GM18505 (cell line): Measurements from ENCODE around the gene PPP1R1C.
"Not testable (repeated sequence)": the region's sequence is repeated elsewhere in the genome, so short reads cannot be mapped to it uniquely, and the experiment has no call there.

Experiments used
- ATAC-seq: cut with Tn5 transposase; IDR thresholded peaks from one replicate; pipeline ENCODE4 v1.9.1; 2021; ENCODE audit not compliant: unreplicated experiment
- POLR2A ChIP-seq: IDR thresholded peaks from 4 replicates; pipeline ENCODE4 v1.6.1; 2011; ENCODE audit warnings: borderline replicate concordance; ENCODE audit not compliant: insufficient read depth, insufficient read length; ENCODE audit errors: extremely low read depth

The PPP1R1C gene

DNA sequence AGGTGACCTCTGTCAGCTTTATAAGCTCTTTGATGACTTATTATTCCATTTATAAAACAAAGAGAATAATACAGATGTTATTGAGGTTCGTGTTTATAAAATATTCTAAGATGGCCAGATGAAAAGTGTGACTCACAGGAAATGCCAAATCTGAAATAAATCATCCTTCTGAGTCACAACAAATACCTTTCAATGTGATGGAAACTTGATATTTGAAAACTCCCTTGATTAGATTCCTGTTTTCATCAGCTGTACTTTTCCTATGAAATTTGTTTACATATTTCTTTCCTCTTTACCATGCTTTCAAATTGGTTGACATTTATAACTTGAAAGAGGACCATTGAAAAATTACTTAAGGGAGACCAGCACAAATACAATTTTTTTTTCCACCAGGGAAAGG lies 30.6 kb upstream of the PPP1R1C start:
- TF ChIP-seq POLR2A, result no peak

DNA sequence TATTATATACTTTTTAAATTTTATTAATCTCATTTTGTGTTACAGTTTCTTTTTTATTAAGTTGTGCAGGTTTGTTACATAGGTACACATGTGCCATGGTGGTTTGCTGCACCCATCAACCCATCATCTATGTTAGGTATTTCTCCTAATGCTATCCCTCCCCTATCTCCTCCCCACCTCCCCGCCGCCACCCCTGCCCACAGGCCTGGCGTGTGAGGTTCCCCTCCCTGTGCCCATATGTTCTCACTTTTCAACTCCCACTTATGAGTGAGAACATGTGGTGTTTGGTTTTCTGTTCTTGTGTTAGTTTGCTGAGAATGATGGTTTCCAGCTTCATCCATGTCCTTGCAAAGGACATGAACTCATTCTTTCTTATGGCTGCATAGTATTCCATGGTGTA lies 29.8 kb upstream of the PPP1R1C start:
- not testable (repeated sequence) for ATAC-seq

More for the DNA sequence above, 30.6 kb upstream of the PPP1R1C start:
- no peak for ATAC-seq

DNA sequence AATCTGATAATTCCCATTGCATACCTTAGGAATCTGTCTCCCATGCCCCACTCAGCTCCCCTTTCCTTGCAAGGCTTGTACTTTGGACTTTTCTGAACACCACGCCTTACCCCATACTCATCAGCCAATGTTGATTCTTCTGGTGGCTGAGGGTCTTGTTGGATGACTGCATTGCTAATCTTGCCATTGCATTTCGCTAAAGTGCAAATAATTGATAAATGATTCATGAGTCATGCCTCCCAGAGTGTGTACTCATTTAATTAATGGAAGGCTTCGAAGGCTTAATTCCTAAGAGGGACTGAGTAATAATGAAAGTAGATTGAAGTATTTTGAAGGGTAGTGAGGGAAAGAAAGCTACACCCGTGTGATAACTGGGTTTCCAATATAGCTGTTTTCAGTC lies 28.0 kb upstream of the PPP1R1C start:
- ATAC-seq, result no peak
- no peak for TF ChIP-seq POLR2A

DNA sequence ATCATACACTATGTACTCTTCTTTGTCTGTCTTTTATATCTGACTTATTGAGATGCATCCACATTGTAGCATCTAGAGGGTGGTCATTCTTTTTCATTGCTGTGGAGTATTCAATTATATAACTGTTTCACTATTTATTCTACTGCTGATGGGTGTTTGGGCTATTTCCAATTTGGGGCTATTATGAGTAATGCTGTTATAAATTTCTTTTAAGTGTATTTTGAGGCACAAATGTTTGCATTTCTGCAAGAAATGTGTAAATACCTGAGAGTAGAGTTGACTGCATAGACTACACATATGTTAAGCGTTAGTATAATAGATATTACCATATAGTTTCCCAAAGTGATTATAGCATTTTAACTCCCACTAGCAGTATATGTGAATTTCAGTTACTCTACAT lies 26.9 kb upstream of the PPP1R1C start:
- no peak for TF ChIP-seq POLR2A

DNA sequence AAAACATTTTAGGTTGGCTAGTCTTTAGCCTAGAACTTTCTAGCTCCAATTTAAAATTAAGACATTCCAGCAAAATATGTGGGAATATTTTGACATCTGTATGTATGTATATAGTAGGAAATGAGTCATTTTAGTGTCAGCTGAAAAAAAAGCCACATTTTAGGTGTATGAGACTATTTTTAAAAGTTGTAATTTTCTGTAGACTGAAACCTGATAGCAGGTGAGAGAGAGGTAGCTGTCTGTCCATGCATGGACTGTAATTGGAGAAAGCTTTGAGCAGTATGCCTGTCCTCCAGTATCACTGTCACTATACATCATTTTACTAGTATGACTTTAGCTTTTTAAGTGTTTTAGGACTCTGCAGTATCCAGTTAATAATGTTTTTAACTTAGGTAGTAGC lies 26.1 kb upstream of the PPP1R1C start:
- no peak for ATAC-seq
- no peak for TF ChIP-seq POLR2A

More for the DNA sequence above, 26.9 kb upstream of the PPP1R1C start:
- no peak for ATAC-seq

DNA sequence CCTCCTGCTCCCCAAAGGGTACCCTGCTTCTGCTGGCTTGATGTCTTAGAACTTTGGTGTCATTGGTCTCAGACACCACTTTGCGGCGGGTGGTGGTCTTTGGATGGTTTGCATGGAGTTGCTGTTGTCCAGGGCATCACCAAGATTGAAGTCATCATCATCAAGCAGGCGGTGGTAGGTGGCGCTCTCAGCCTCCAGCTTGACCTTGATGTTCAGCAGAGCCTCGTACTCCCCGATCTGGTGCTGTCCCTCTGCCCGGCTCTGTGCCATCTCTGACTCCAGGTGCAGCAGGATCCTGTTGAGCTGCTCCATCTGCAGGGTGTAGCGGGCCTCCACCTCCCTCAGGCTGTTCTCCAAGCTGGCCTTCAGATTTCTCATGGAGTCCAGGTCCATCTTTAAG lies 24.5 kb upstream of the PPP1R1C start:
- ATAC-seq, result not testable (repeated sequence)

DNA sequence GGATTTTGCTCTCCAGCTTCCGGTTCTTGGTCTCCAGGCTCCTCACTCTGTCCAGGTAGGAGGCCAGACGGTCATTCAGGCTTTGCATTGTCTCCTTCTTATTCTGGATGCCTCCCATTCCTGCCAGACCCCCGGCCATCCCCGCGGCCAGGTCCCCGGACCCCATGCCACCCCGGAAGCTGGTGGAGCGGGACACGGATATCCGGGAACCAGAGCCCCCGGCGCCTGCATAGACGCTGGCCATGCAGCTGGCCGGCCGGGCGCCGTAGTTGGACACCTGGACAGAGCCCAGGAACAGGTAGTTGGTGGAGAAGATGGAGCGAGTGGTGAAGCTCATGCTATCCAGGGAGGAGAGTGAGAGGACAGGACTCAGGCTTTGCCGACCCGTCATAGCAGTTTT lies 23.5 kb upstream of the PPP1R1C start:
- TF ChIP-seq POLR2A, result no peak
- ATAC-seq, result no peak

DNA sequence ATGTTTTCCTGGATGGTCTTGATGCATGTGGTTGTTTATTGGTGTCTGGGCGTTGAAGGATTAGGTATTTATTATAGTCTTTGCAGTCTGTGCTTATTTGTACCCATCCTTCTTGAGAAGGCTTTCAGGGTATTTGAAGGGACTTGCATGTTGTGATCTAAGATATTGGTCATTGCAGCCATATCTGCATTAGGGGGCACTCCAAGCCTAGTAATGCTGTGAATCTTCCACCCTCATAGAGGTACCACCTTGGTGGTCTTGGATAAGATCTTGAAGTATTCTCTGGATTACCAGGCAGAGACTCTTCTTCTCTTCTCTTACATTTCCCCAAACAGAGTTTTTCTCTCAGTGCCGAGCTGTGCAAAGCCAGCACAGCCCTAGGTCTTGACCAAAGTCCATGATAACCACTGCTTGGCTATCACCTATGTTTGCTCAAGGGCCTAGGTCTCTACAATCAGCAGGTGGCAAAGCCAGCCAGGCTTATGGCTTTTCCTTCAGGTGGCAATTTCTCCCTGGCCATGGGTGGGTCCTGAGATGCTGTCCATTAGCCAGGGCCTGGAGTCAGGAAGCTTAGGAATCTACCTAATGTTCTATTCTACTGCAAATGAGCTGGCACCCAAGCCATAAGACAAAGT lies 15.4 kb upstream of the PPP1R1C start:
- no peak for ATAC-seq
- no peak for TF ChIP-seq POLR2A

DNA sequence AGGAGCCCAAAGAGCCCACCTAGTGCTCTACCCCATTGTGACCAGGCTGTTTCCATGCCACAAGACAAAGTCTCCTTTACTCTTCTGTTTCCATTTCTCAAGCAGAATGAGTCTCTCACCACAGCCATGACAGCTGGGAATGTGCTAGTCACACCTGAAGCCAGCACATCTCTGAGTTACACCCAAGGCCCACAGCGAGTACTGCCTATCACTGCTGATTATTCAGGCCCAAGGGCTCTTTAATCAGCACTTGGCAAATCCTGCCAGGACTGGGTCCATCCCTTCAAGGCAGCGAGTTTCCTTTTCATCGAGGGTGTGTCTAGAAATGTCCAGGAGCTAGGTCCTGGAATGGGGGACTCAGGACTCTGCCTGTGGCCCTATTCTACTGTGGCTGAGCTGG lies 14.6 kb upstream of the PPP1R1C start:
- no peak for TF ChIP-seq POLR2A
- no peak for ATAC-seq

DNA sequence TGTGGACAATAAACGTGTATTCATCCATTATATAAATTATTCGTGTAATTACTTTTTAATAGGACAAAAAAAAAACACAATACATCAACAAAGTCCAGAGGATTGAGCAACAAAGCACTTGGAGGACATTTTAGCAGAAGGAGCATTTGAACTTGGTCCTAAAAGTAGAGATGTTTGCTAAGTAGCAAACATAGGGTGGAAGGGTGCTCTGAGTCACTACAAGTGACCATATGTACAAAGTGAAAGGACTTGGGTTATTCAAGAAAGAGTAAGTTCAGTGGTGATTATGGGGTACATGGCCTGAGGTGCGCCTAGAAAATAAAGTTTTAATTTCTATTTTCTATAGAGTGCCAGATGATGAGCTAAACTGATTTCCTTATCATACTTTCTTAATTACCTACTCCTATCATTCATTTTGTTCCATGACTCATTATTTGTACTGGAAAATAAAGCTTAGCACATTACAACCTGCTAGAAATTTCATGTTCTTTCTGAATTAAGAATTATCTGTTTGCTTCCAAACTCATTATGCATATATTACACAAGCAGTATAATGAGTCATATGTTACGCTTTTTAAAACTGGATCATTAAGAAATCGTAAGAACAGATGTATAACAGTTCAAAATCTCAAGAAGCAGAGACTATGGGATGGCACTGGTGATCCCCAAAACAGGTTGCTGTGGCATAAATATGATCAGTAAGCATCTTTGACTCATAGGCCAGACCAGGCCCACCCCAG lies 13.1 kb upstream of the PPP1R1C start:
- no peak for TF ChIP-seq POLR2A
- ATAC-seq, result no peak

DNA sequence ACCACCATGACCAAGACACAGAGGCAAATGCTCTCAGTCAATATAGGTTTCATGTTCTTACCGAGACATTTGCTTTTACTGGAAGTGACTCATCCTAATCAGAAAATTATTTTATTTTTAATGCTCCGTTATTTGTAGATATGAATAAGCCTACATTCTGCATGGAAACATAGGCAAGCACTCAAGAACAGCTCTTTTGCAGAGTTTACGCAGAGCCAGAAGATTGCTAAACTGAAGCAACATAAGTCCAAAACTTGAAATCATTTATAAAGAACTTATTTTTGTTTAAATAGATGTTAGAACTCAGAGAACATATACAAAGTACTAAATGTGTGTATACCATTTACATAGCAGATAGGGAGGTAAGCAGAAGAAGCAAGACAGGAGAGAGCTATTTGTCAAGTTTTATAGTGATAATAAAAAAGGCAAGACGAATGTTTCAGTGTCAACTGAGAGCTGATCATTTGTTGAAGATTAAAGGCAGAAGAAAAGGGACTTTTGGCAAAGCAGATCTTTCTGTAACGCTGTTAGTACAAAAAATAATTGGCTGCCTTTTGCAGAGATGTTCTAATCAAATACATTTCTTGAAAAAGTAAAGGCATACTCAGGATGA lies 12.4 kb upstream of the PPP1R1C start:
- no peak for ATAC-seq
- TF ChIP-seq POLR2A, result no peak

DNA sequence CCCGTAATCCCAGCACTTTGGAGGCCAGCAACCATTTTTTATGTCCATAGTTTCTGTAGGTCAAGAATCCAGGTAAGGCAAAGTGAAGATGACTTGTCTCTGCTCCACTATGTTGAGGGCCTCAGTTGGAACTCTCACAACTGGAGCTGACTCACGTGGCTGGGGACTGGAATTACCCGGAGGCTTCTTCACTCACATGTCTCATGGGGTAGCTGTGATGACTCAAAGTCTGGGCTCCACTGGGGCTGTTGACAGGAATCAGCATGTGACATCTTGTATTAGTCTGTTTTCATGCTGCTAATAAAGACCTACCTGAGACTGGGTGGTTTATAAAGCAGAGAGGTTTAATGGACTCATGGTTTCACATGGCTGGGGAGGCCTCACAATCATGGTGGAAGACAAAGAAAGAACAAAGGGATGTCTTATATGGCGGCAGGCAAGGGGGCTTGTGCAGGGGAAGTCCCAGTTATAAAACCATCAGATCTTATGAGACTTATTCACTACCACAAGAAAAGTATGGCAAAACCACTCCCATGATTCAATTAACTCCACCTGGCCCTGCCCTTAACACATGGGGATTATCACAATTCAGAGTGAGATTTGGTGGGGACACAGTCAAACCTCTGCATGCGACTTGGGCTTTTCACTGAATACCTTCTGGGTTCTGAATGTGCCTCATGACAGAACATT lies 7.8 kb upstream of the PPP1R1C start:
- ATAC-seq, result peak; percentile 67
- no peak for TF ChIP-seq POLR2A

DNA sequence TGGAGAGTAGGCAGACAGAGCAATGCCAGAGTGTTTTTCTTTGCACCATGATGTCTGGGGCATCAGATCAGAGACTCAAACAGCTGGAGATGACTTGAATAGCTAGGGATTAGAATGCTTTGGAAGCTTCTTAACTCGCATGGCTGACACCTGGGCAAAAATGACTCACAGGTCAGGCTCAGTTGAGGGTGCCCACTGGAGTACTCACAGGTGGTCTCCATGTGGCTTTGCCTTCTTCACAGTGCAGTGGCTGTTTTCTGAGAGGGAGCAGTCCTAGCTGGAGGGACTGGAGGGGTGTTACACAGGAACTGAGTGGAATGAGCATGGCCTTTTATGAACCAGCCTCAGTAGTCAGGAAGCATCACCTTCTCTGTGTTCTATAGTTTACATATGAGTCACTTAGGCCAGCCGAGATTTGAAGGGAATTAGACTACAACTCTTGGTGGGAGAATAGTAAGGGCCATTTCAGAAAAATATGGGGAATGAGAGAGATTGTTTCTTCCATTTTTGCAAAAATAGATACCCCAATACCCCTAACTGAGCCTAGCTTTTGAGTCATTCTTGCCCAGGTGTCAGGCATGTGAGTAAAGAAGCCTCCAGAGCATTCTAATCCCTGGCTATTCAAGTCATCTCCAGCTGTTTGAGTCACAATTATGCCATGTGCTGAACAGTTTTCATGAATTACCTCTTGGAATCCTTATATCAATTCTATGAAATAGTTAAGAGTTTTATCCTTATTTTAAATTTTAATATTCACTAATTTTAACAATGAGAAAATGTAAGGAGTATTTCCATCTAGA lies 7.1 kb upstream of the PPP1R1C start:
- ATAC-seq, result peak; percentile 26
- TF ChIP-seq POLR2A, result no peak

DNA sequence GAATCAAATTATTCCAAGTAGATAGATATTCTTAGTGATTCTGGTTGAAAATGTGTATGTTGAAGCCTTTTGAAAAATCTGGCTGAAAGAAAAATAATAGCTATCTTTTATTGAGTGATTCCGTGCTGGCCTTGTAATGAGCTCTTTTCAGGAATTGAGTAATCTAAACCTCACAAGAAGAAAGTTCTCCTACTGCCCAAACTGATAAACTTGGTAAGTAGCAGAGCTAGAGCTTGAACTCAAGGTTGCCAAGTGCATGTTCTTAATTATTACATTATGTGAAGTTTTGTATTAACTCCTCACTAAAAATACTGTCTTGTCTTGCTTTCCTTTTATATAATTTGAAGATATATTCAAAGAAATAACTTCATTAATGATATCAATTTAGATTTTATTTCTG lies 1.6 kb upstream of the PPP1R1C start:
- no peak for ATAC-seq
- no peak for TF ChIP-seq POLR2A
